AG04450 (cell line): ENCODE results near the gene RBP7. TPM values are rescaled to one million over a fixed set of nuclear protein-coding genes. Genes with fewer than 3 reads are reported as not detected.
A peak's percentile ranks its signal among the peaks of the same experiment; 100 is the strongest.

ENCODE experiments used
- CTCF ChIA-PET: fragments of 300-600, 350-600 bp; formaldehyde crosslinking; extraction: SDS; loops from one replicate; lab custom pipeline; 2022; ENCODE audit warnings: antibody characterized with exemption, inconsistent platforms; lab: Charles Lee
- POLR2A ChIA-PET: fragments of 350-600 bp; formaldehyde crosslinking; extraction: SDS; loops from one replicate; lab custom pipeline; 2021; ENCODE audit warnings: antibody characterized with exemption, inconsistent platforms; lab: Yijun Ruan, JAX
- DNase-seq: peaks from one replicate; pipeline ENCODE4 v3.0.0-alpha.2; 2011; ENCODE audit warnings: low read depth, low spot score
- H3K27ac ChIP-seq: one replicate; pipeline ENCODE4 v1.5.1; 2012; ENCODE audit warnings: low read depth, low read length, control low read depth
- H3K27me3 ChIP-seq: one replicate; pipeline ENCODE4 v1.6.0; 2012; ENCODE audit warnings: low read length; ENCODE audit not compliant: control insufficient read depth, insufficient read depth
- H3K4me3 ChIP-seq: 2 replicates; pipeline ENCODE4 v1.5.1; 2011; ENCODE audit warnings: mild to moderate bottlenecking, low read depth, low read length, control low read depth
- H3K9me3 ChIP-seq: 2 replicates; pipeline ENCODE4 v1.5.1; 2012; ENCODE audit warnings: low read length; ENCODE audit not compliant: control insufficient read depth, insufficient read depth
- CTCF ChIP-seq: IDR thresholded peaks from 2 replicates; pipeline ENCODE4 v1.5.1; 2011; ENCODE audit warnings: low read depth, low read length, control low read depth, inconsistent platforms
- polyA plus RNA-seq: library from polyadenylated mRNA; depleted of rRNA; stranded (reverse); fragments of >200 nt; gene quantifications from 2 replicates; pipeline ENCODE4 v1.2.3, GENCODE V29; 2011

Gene RBP7
- polyA plus RNA-seq, 1 experiment, result 0.20 TPM

DNA sequence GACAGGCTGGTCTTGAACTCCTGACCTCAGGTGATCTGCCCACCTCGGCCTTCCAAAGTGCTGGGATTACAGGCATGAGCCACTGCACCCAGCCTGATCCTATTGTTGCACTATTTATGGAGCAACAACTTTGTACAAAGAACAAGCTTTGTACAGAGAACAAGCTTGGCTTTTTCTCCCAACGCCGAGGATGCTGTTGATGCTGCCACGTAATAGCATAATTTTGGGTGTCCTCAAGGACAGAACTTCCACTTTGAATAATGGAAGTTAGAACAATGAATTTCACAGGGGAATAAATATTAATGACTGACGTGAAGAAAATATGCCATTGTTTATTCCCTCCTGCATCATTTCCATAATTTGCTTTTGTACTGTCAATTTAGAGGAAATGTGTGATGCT lies 12.8 kb upstream of the RBP7 start:
- no peak for DNase-seq
- Histone ChIP-seq H3K9me3 (no peaks in the 10 kb centered on the region), H3K27ac (no peak overlapping the region), H3K4me3 (no peak overlapping the region), H3K27me3 (no peaks in the 10 kb centered on the region)
- POLR2A ChIA-PET, result no interaction called here
- CTCF ChIA-PET, result interaction anchor here (0.7 kb wide), 1 partner anchor 33 kb away, joined by 3 read pairs; no protein-coding TSS in a partner anchor
- no peak for TF ChIP-seq CTCF

- no peaks in the 10 kb centered on the region for H3K27me3 ChIP-seq
- H3K27ac ChIP-seq, result peak overlapping the region; percentile 47
- H3K9me3 ChIP-seq, result no peaks in the 10 kb centered on the region
- DNase-seq, result peak; percentile 15
- TF ChIP-seq CTCF, result no peak
- no peak overlapping the region for H3K4me3 ChIP-seq
- CTCF ChIA-PET, result no interaction called here
- POLR2A ChIA-PET, result no interaction called here
These were observed 12.0 kb upstream of the RBP7 start for GRCh38 chr1:9985001-9985400.

- ChIA-PET CTCF (interaction anchor here (1.5 kb wide), 1 partner anchor 39 kb away, joined by 9 read pairs; no protein-coding TSS in a partner anchor), POLR2A (no interaction called here)
- Histone ChIP-seq H3K27me3 (peaks cover 3% of the 10 kb centered on the region), H3K9me3 (no peaks in the 10 kb centered on the region), H3K4me3 (no peak overlapping the region), H3K27ac (no peak overlapping the region)
- DNase-seq, result no peak
- no peak for TF ChIP-seq CTCF
These were observed 7.3 kb upstream of the RBP7 start for GRCh38 chr1:9989773-9990172.

DNA sequence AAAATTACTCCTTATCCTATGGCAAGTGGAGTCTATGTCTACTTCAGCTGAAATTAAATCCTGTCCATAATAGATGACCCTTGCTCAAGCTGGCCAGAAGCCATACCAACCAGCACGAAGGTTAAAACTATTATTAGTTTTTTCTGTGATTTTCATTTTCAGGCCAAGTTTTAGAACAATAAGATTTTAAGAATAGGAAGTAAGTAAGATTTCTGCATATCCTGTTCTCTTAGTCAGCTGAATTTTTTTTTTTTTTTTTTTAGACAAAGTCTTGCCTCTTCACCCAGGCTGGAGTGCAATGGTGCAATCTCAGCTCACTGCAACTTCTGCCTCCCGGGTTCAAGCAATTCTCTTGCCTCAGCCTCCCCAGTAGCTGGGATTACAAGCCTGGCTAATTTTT lies 6.1 kb upstream of the RBP7 start:
- CTCF ChIA-PET, result interaction anchor here (0.8 kb wide), 1 partner anchor 41 kb away, joined by 3 read pairs; no protein-coding TSS in a partner anchor

More for the DNA sequence above, 6.1 kb upstream of the RBP7 start:
- no peak overlapping the region for H3K4me3 ChIP-seq
- POLR2A ChIA-PET, result no interaction called here
- no peaks in the 10 kb centered on the region; the same call in 1 of the 2 replicates for H3K9me3 ChIP-seq
- H3K27me3 ChIP-seq, result peaks cover 3% of the 10 kb centered on the region
- no peak overlapping the region for H3K27ac ChIP-seq
- DNase-seq, result no peak
- TF ChIP-seq CTCF, result no peak
